Activated CD4-positive, alpha-beta T cell treated with anti-CD3 and anti-CD28 coated beads, Interleukin-2, amount 50 U/mL, for 16 hours (primary cell): ENCODE results near the gene TRIM66.
A peak's percentile ranks its signal among the peaks of the same experiment; 100 is the strongest.

Experiments
- DNase-seq: peaks from one replicate; pipeline ENCODE4 v3.0.0-alpha.2; 2020

TRIM66 gene

GRCh38 chr11:8605971-8606563 lies 76.4 kb downstream of the TRIM66 start:
- no peak for DNase-seq

DNA sequence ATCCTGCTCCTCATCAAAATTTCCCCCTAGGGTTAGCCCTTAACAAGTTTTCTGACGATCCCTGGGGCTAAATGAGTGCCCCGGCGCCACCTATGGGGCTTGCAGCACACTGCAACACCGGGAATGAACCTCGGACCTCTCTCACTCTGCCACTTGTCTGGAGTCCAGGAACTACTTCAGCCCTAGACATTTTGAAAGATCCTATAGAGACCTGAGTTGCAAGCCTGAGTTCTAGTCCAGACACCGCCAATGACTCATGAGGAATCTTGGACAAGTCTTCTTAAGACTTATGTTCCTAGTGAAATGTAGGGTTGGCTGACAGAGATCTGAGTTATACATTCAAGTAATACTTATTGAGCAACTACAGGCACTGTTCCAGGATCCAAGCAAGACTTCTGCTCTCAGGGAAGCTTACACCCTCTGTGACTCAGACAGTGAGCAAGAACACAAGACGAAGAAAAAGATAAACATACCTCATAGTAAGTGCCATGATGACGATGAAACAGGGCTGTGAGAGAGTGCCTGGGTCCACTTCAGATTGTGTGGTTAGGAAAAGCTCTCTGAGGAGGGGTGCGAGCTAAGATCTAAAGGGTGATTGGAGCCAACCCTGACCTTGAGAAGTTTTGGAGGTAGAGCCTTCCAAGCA lies 78.3 kb downstream of the TRIM66 start:
- DNase-seq, result peak; percentile 47

- no peak for DNase-seq
These were observed 78.8 kb downstream of the TRIM66 start for GRCh38 chr11:8603696-8604077.

DNA sequence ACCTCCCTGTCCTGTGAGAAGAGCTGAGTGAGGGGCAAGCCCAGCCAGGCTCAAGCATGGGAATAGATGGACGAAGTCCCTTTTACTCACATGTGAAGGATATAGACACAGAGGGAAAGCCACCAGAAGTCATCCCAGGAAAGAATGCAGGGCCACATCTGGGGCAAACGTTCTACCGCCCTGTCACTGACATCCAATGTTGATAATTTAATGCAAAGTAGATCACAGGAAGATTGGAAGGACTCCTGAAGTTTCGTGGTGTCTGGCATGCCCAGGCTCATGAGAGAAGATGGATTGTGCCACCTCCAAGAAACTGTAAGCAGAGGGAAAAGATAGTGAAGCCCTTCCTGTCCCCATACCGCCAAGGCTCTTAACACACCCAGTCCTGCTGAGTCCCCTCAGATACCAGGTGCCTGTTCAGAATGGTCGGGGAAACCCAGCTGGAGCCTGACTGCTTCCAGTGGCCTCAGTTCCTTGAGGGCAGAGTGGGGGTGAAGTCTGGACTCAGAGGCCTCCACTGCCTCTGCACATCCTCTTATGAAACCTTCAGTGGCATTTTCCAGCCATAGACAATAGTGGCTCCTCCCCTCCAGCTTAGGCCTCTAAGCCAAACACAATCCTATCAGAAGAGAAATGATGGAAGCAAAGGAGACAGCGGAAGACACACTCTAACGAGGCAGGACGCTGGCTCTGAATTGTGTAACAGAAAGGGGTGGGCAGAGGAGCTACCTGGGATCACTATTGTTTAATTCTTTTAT lies 80.9 kb downstream of the TRIM66 start:
- DNase-seq, result no peak

GRCh38 chr11:8598506-8598905 lies 84.0 kb downstream of the TRIM66 start:
- no peak for DNase-seq

GRCh38 chr11:8597182-8597581 lies 85.3 kb downstream of the TRIM66 start:
- DNase-seq, result no peak

- DNase-seq, result no peak
These were observed 85.9 kb downstream of the TRIM66 start for GRCh38 chr11:8596504-8597046.

GRCh38 chr11:8593935-8594909 lies 88.2 kb downstream of the TRIM66 start, which contains the start of gene STK33:
STK33 (minus strand) TSS chr11:8594228; CDS start chr11:8474905, 119,323 bp downstream.
- DNase-seq, result peak; percentile 60

GRCh38 chr11:8593455-8593854 lies 89.0 kb downstream of the TRIM66 start:
- no peak for DNase-seq

GRCh38 chr11:8587915-8588314 lies 94.5 kb downstream of the TRIM66 start:
- DNase-seq, result no peak

DNA sequence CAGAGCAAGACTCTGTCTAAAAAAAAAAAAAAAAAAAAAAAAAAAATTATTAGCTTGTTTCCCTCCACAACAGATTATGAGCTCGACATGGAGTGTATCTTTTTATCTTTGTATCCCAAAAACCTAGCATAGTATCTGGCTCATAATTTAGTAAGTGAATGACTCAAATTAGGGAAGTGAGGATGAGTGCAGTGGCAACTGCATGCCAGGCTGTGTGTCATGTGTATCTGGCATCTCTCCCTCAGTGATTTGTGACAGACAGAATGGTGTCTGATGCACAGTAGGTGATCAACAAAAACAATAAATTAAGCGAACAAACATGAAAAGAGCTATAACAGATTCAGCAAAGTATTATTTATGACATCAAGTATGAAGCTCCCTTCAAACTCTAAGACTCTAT lies 95.7 kb downstream of the TRIM66 start:
- DNase-seq, result no peak

- no peak for DNase-seq
These were observed 96.3 kb downstream of the TRIM66 start for GRCh38 chr11:8586184-8586583.

DNA sequence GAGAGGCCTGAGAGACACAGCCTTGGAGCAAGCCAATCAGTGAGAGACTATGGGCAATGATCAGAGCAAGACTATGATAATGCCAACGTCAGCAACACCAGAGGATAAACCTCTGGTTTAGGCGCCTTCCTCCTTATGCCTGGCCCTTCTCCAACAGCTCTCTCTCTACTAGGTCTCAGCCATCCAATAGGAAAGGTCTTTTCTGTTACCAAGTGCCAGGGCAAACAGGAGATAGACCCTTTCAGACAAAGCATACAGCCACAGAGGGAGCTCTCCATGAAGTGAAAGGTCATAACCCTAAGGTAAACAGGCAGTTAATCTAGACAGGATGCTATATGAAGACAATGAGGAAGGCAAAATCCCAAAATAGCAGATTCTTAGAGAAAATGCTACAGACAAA lies 98.0 kb downstream of the TRIM66 start:
- no peak for DNase-seq

GRCh38 chr11:8584082-8584481 lies 98.4 kb downstream of the TRIM66 start:
- no peak for DNase-seq

GRCh38 chr11:8581300-8581699 lies 101.2 kb downstream of the TRIM66 start:
- no peak for DNase-seq

DNA sequence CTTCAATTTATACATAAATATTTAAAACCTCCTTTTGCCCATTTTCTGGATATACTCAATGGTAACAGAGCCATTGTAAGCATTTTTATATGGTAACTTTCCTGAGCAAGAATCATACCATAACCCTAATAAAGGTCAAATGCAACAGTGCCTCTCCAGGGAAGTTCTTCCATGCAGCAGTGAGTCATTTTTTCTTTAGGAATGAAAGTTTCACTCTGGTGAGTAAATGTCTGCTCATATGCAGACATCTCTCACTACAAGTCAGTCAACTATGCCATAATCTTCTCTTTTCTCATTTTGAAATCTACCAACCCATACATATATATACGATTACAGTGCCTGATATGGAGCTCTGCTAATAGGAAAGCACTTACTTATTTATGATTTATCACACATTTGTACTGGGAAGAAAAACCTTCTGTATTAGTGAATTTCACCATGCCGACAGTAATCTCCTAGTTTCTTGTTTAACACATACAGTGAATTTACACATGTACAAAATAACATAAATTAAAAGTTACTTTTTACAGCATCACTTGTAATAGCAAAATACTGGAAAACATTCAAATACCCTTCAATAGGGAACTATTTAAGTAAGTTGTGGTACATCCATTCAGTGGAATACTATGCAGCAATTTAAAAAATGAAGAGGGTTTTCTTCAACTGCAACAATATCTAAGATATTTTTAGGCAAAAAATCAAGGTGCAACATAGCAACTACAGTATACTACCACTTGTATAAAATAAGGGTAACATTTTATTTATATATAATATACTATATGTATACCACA lies 104.5 kb downstream of the TRIM66 start:
- DNase-seq, result no peak

GRCh38 chr11:8574798-8575197 lies 107.7 kb downstream of the TRIM66 start:
- DNase-seq, result no peak

DNA sequence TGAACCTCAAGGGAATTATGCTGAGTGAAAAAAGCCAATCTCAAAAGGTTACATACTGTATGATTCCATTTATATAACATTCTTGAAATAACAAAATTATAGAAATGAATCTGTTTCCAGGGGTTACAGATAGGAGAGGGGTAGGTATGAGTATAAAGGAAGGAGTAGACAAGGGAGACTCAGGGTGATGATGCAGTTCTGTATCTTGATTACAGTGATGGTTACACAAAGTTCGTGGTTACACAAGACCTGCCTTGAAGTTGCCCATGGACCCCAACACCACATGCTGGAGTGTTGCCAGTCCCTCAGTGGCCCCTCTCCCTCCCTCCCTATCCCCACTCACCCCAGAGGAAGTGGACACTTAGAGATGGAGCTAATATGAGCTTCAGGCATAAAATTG lies 108.7 kb downstream of the TRIM66 start:
- DNase-seq, result no peak

GRCh38 chr11:8567602-8568198 lies 114.8 kb downstream of the TRIM66 start:
- DNase-seq, result peak; percentile 7

DNA sequence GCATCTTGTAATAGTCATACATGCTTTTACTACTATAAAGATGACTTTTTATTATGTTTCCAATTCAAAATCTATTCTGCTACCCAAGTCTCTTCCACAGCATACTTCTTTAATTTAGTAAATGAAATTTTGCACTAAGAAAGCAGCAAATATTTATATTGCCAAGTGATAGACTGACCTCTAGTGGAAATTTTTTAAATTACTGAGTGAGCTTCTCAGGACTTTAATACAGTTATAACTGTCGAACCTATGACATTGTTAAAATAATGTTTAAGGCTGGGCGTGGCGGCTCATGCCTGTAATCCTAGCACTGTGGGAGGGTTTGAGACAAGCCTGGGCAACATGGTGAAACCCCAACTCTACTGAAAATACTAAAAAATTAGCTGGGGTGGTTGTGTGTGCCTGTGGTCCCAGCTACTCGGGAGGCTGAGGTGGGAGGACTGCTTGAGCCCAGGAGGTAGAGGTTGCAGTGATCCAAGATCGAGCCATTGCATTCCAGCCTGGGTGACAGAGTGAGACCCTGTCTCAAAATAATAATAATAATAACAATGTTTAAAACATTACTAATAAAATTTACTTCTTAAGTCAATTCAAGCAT lies 115.8 kb downstream of the TRIM66 start:
- peak; percentile 46 for DNase-seq

GRCh38 chr11:8564526-8564925 lies 117.9 kb downstream of the TRIM66 start:
- no peak for DNase-seq
